GM23248 (cell line): Measurements from ENCODE around the gene CRIP1.

Source experiments
- EZH2 ChIP-seq: fragments of 200-600 bp; sonication (generic); IDR thresholded peaks from 2 replicates; pipeline ENCODE4 v1.6.1; 2018; ENCODE audit warnings: antibody characterized with exemption, mild to moderate bottlenecking; ENCODE audit not compliant: insufficient read depth, poor library complexity, severe bottlenecking
- EZH2phosphoT487 ChIP-seq: fragments of 200-600 bp; sonication (generic); IDR thresholded peaks from 2 replicates; pipeline ENCODE4 v1.6.1; 2018; ENCODE audit warnings: antibody characterized with exemption, moderate library complexity, mild to moderate bottlenecking, low read depth; ENCODE audit not compliant: insufficient read depth

GRCh38 chr14:105529569-105530284, 43.0 kb downstream of the CRIP1 start:
- no peak for TF ChIP-seq EZH2
- TF ChIP-seq EZH2phosphoT487, result no peak
